Measurements from ENCODE around the gene TCP11.

TCP11 gene

GRCh38 chr6:35141007-35141655 lies at the start of gene TCP11:
Gene TCP11, minus strand, starts transcription at chr6:35141339. Its CDS starts 469 bp downstream, at chr6:35140870.
- no peak for DNase-seq

- DNase-seq, result no peak
These were observed 49.2 kb upstream of the TCP11 start for GRCh38 chr6:35190306-35190705.

- DNase-seq, result no peak
These were observed 47.7 kb upstream of the TCP11 start for GRCh38 chr6:35188886-35189285.

DNA sequence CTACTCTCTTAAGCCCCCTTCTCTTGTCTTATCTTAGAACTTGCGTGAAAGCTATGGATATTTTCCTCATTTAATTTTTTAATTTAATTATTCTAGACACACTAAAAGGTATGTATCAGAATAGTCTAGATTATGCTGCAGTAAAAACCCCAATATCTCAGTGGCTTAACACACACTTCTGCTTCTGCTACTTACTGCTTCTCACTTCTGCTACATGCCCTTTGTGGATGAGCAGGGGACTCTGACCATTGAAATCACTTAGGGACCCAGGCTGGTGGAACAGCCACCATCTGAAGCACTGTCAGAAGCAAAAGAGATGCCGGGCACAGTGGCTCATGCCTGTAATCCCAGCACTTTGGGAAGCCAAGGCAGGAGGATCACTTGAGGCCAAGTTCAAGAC lies 45.4 kb upstream of the TCP11 start:
- no peak for DNase-seq

DNA sequence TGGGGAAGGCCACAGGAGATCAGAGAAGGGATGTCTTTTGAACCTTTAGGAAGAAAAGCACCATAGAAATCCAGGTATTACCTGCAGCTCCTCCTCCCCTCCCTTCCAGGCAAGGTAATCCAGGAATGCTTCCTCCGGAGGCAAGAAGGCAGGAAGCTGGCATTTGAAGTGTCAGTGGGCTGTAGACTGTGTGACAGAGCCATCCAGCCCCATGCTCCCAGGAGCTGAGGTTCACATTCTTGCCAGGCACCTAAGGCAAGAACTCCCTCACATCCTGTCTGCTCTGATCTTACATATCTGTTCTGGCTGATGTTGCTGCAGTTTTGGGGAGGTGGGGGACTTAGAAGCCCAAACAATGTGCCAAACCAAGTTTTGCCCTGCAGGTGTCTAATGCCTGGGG lies 44.8 kb upstream of the TCP11 start:
- no peak for DNase-seq

DNA sequence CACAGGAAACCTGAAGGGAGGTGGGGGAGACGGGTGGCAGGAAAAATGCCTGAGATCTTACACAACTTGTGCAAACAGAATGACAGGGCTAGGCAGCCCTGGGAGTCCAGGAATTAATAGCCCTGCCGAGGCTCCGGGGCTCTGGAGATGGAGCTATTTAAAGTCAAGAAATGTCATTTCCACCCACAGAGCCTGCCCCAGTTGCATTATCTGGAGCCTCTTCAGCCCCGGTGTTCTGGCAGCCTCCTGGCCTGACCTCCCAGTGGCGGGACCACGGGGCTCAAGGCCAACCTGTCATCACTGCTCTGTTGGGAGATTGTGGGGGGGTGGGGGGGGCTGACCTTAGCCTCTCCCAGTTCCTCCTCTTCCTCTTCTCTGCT lies 44.2 kb upstream of the TCP11 start:
- no peak for DNase-seq

DNA sequence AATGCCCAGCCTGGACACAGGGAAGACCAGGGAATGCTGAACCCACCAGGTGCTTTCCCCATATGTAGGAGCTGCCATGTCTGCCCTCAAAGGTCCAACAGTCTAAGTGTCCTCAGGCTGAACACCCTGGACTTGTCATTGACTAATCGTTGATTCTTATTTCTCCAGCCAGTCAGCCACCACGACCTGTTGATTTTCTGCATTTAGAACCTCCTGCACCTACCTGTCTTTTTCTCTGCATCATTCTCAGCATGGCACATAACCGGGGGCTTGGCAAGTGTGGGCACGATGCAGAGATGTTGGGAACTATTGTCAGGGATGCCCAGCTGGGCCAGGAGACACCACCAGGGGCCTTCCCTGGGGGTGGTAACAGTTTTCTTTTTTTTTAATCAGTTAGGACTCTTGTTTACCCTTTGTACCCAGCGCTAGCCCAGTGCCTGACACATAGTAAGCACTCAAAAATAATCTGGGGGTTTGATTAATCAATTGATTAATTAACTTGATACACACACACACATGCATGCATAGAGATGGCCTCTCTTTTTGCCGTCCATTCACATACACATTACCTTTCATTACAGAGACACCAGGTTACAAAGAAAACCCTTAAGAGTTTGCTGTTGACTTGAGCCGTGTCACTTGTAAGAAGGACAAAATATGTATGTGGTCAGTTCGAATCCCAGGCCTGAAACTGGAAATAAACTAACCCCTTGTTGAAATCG lies 43.6 kb upstream of the TCP11 start:
- DNase-seq, result no peak

DNA sequence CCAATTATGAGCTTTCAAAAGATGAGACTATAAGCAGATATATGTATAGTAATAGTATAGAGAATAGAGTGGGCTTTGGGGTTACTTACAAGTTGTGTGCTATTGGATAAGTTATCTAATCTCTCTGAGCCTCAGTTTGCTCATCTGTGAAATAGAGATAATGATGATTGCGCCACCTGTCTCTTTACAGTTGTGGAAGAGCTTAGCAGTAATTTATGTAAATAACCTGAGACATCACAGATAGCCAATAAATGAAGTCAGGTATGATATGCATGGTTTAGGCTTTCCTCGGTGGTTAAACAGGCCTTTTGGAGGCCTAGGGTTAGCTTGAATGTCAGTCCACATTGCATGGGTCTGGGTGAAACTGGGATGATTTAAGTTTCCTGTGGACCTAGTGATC lies 42.8 kb upstream of the TCP11 start:
- DNase-seq, result no peak

DNA sequence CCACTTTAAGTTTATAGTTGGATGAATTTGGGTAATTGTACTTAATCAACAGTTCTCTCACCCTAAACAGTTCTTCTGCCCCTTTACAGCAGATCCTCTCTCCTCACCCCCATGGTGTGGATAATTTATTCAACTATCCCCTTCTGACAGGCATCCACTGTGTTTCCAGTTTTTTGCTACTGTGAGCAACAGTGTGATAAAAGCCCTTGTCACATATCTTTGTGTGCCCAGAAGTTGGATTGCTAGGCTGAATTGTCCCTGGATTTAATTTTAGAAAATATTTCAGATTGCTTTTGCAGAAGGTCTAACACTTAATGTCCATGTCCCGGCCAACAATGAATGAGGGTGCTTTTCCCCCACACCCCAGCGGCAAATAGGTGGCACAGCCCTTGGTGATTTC lies 42.1 kb upstream of the TCP11 start:
- no peak for DNase-seq

- DNase-seq, result no peak
These were observed 40.9 kb upstream of the TCP11 start for GRCh38 chr6:35181933-35182612.

GRCh38 chr6:35181308-35181932 lies 40.3 kb upstream of the TCP11 start:
- DNase-seq, result no peak

- DNase-seq, result no peak
These were observed 38.9 kb upstream of the TCP11 start for GRCh38 chr6:35179901-35180535.

DNA sequence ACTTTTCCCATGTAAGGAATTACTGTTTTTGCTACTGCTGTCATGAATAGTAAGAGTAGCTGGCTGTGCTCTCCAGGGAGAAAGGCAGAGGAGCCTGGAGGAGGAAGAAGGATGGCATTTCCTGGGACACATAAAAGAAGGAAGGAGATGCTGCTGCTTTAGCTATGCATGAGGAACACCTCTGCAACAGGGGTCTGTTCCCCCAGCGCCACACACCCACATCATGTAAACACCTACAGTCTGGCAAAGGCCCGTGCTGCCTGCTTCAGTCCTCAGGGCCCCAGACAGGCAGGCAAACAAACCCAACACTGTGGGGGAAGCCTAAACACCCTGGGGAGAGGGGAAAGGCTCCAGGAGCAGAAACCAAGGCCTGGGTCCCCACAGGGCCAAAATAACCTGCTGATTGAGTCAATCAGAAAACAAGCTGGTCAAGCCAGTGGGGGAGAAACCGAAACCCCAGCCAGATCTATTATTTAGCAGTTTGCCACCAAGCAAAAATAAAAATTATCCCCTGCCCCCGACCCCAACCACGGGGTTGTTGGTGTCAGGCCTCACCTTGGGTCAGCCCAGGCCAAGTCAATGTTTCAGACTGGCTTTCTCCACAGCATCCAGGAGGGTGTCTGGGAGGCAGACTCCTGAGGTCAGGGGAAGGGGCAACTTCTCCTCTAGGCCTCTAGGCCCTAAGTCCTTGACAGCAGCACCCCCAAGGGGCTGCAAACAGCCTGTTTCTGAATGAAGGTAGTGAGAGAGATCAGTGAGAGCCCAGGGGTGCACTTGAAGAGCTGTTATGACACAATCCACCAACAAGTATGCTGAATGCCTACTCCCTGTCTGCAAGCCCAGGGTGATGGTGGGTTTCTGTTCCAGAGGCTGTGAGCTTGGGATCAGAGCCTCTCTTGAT lies 38.0 kb upstream of the TCP11 start:
- DNase-seq, result no peak

DNA sequence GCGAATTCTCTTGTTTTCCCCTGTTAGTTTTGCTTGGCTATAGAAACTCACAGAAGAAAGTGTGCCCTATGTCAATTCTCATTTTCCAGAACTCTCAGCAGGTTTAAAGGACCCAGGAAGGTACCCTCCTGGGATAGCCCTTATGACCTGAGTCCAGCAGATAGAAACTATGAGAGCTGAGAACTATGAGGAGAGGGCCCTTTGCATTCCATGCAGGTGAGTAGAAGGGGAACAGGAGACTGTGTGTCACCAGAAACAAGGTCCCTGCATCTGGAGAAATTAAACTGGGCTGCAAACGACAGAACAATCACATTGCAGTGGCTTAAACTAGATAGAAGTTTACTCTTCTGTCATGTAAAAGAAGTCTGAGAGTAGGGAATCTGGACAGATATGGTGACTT lies 36.9 kb upstream of the TCP11 start:
- DNase-seq, result no peak

GRCh38 chr6:35177596-35177995 lies 36.5 kb upstream of the TCP11 start:
- no peak for DNase-seq

- DNase-seq, result no peak
These were observed 36.0 kb upstream of the TCP11 start for GRCh38 chr6:35177157-35177556.

DNA sequence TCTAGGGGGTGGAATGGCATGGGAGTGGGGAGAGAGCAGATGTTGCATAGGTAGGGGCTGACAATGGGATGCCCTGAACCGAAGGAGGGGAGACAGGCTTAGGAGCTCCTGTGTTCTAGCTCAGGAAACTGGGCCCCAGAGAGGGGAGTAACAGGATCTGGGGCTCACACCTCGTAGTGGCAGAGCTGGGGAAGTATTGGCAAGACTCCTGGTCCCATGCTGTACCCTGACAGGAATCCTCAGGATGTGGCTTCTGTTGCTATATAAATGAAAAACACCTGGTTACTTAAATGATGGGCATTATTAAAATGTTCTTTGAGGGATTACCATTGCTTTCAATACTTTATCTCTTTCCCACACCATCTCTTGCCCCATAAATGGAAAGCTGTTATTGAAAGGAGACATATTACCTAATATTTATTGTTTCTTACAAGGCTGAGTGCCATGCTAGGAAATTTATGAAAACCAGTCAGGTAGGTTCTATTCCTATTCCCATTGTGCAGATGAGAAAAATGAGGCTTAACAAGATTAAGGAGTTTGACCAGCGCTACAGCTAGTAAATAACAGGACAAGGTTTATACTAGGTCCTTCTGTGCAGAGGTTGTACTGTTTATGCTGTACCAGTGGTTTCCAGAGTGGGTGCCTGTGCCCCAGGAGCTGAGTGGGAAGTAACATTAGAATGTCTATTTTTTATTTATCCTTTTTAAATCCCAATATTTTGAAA lies 35.3 kb upstream of the TCP11 start:
- no peak for DNase-seq

GRCh38 chr6:35174501-35174900 lies 33.4 kb upstream of the TCP11 start:
- no peak for DNase-seq

DNA sequence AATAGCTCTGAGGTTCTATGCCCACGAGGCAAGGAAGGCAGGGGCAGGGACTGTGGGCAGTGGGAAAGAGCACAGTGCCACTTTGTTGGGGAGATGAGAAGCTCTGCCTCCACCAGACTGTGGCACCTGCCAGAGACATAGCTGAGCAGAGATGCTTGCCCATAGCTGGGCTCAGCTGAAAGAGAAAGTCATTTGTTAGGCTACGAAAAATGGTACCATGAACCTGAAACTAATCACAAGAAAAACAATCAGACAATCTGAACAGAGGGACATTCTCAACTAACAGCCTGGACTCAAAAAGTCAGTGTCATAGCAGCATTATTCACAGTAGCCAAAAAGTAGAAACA lies 32.9 kb upstream of the TCP11 start:
- DNase-seq, result no peak

DNA sequence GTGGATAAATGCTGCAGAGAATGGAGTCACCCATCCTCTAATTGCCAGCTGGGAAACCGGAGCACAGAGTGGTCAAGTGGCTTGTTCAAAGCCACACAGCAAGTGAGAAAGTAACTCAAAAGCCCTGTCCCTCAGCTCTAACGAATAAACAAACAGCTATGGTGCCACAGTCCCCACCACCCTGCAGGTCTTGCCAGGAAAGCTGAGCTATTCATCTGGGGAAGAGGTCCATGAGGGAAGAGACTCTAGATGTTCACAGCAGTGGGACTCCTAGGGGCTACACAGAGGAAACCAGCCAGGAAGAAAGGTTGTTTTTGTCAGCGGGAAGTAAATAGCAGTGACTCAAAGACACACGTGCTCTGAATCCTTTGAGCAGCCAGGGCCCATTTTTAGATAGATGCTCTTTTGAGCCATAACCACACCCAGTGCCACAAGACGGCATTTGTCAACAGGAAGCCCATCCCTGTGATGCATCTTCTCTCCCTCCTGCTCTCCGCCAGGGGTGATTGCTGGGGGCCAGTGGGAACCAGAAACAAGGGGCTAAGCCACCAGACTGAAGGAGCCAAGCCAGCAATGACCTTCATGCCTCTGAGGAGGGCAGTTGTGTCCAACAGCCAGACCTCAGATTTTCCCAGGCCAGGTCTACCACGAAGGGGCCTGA lies 32.4 kb upstream of the TCP11 start:
- DNase-seq, result no peak

- no peak for DNase-seq
These were observed 31.9 kb upstream of the TCP11 start for GRCh38 chr6:35173044-35173426.

Data from NCI-H1694 treated with DMSO at 0.1 percent for 48 hours (cell line).